Anterior cingulate cortex (tissue), 58 donors: ENCODE measurements around the gene SCT.

Experiments
- DNase-seq, 58 donors: peaks; one replicate each; lab custom pipeline; 2025; lab: John Stamatoyannopoulos, UW

The SCT gene

DNA sequence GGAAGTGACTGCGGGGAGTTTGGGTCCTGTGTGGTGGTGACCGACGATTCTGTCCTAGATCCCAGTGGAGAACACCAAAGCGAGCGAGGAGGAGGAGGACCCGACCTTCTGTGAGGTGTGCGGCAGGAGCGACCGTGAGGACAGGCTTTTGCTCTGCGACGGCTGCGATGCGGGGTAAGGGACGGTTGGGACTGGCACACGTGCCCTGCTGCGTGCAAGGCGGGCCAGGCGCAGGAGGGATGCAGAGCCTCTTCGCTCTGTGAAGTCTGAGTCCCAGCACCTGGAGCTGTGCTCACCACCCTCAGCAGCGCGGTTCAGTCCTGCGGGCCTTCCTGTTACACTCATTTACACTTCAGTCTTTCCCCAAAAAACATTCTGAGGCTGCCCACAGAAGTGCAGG is 34.5 kb downstream of the SCT start:
- DNase-seq: no peak

DNA sequence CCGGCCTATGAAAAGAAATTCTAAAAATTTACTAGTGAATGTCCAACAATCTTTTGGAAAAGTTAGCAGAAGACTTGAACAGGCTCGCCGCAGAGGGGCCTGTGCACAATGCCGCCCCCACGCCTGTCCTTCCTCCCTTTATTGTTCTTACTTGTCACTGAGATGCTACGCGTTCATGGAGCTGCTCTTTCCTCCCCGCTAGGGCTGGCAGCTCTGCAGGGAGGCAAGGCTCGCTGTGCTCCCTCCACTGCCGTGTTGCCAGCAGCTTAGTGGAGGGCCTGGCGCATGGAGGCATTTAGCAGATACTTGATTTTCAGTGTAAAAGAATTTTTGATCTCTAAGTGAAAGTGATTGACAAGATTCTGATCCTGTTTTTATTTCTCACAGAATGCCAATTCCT is 36.0 kb downstream of the SCT start:
- no peak for DNase-seq

GRCh38 chr11:589798-590197 is 37.2 kb downstream of the SCT start:
- DNase-seq: no peak

DNA sequence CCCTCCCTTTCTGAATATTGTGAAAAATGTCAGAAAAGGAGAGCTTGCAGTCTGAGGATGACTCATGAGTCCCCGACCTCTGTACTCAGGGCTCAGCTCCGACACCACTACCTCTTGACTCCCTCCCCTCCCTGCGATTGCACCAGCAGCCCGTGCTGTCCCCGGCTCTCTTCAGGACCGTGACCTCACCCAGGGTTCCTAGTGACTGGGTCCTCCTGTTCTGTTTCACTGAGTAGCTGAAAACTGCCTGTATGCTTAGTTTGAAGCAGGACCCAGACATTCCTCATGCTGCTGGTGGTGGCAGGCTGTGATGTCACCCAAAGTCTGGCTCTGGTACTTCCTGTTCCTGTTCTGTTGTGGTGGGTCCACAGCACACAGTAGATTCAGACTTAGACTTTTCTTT is 39.0 kb downstream of the SCT start:
- peak in 1 of 58 donors; percentile 15 for DNase-seq

GRCh38 chr11:587546-587945 is 39.4 kb downstream of the SCT start:
- DNase-seq: no peak

GRCh38 chr11:586376-587316 is 40.3 kb downstream of the SCT start:
- DNase-seq: no peak

GRCh38 chr11:584287-584686 is 42.7 kb downstream of the SCT start:
- no peak for DNase-seq

GRCh38 chr11:581752-582151 is 45.2 kb downstream of the SCT start:
- peak in 31 of 58 donors; percentile 12 to 82 (median 49) for DNase-seq

DNA sequence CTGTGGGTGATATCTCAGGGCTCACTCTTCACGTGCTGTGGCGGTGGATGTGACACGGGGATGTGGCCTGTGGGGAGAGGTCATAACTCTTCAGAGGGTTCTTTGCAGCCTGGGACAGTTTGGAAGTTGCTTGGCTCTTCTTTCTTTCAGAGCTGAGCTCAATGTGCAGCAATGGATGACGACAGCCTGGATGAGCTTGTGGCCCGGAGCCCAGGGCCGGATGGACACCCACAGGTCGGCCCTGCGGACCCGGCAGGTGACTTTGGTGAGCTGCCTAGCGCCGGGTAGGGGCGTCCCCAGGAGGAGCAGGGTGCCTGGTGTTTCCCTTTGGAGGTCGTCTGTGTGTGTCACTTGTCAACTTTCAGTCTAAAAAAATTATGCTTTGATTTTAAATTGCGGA is 45.6 kb downstream of the SCT start:
- no peak for DNase-seq

DNA sequence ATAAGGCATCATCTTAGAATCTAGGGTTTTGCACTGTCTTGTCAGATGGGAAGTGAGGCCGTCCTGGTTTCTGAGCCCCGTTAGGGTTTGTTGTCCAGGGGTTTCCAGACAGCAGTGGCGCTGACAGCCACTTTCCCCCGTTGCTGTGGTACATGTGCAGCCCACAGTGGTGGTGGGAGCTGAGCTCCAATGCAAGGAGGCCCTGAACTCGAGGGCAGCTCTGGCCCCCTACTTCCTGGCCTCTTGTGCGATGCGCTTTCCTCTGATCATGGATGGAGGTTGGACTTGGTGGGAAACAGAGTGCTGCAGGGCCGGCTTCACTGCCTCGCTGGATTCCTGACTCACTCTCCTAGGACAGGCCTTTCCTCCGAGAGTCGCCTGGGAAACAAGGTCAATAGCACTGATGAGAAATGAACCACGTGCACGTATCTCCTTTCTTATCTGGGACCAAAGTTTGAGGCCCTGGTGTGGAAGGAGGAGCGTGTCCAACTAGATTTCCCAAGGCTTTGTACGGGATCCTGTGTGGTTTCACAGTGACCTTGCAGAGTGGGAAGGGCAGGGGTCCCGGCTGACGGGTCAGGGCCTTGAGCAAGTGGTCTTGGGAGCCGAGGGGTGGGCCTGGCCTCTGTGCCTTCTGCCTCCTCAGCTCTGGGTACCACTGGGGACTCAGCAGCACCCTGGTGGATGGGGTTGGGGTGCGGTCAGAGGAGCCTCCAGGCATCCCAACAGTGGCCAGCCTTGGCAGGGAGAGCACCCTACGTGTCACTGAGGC is 47.0 kb downstream of the SCT start:
- no peak for DNase-seq

- DNase-seq: no peak
These were observed 48.5 kb downstream of the SCT start for GRCh38 chr11:578276-579035.

DNA sequence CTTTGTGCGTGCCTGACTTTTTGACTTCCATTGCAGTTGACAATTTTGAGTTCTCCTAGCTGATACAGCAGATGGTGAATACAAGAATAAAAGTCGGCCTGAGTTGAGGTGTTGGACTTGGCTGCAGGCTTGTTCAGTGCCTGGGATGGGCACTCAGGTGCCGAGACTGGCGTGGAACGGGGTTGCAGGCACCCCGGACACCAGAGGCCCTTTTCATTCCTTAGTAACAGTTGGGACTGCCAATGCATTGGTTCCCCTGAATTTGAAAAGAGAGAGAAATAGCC is 49.4 kb downstream of the SCT start:
- no peak for DNase-seq

DNA sequence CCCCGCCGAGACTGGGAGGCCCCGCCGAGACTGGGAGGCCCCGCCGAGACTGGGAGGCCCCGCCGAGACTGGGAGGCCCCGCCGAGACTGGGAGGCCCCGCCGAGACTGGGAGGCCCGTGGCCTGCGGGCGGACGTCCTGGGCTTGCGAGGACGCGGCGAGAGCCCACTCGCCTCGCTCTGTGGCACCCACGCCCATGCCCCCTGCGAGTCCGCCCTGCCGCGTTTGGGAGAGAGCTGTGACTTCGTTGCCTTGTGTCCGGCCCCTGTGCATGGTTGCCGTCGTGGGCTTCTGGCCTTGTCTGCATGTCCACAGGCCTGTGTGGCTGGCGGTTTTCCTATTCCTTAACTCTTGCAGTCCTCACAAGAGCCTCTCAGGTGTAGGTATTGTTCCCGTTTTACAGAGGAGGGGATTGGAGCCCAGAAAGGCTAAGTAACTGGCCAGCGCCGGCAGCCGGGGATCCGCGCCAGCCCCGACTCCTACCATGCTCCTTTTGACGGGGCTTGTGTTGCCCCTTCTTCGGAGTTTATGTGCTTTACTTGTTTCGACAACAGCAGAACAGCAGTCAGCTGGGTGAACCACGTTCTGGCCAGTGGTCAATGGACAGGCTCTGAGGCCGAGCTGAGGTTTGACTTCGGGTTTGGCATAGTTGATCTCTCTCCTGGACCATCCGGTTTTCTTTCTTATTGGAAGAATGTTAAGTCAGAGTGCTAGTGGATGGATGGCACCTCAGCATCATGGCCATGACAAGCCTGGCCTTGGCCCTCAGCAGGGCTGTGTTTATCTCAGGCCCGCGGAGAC is 50.0 kb downstream of the SCT start:
- DNase-seq: no peak
